HTR-8/SVneo (cell line): ENCODE measurements around the gene C1QB.
"Not testable (repeated sequence)": the region's sequence is repeated elsewhere in the genome, so short reads cannot be mapped to it uniquely, and the experiment has no call there.

Source experiments
- DNase-seq: peaks from one replicate; pipeline ENCODE4 v3.0.0; 2011; ENCODE audit warnings: low spot score, mixed read lengths; ENCODE audit not compliant: insufficient read length
- FAIRE-seq: peaks from 2 replicates; lab custom pipeline; 2011; peaks lifted over from hg19 to GRCh38; lab: Jason Lieb, UNC

C1QB gene

GRCh38 chr1:22689505-22689904 is 36.5 kb downstream of the C1QB start:
- DNase-seq (peak; percentile 88), FAIRE-seq (peak; percentile 83)

- no peak for DNase-seq
- FAIRE-seq, result no peak
These were observed 38.2 kb downstream of the C1QB start for GRCh38 chr1:22691031-22691753.

- DNase-seq (no peak), FAIRE-seq (no peak)
These were observed 41.1 kb downstream of the C1QB start for GRCh38 chr1:22694172-22694571.

- FAIRE-seq (no peak), DNase-seq (no peak)
These were observed 43.6 kb downstream of the C1QB start for GRCh38 chr1:22696610-22697009.

- no peak for DNase-seq
- no peak for FAIRE-seq
These were observed 44.9 kb downstream of the C1QB start for GRCh38 chr1:22697980-22698379.

- FAIRE-seq, result no peak
- DNase-seq, result no peak
These were observed 46.9 kb downstream of the C1QB start for GRCh38 chr1:22699681-22700520.

GRCh38 chr1:22702296-22703085 is 49.5 kb downstream of the C1QB start:
- no peak for FAIRE-seq
- no peak for DNase-seq

GRCh38 chr1:22704440-22705067 is 51.5 kb downstream of the C1QB start:
- FAIRE-seq (no peak), DNase-seq (peak; percentile 85)

- FAIRE-seq, result no peak
- DNase-seq, result no peak
These were observed 52.5 kb downstream of the C1QB start for GRCh38 chr1:22705586-22705985.

- not testable (repeated sequence) for FAIRE-seq, DNase-seq
These were observed 53.1 kb downstream of the C1QB start for GRCh38 chr1:22706100-22706499.

GRCh38 chr1:22708777-22709176 is 55.7 kb downstream of the C1QB start:
- FAIRE-seq (no peak), DNase-seq (no peak)

GRCh38 chr1:22709227-22709626 is 56.2 kb downstream of the C1QB start:
- no peak for DNase-seq
- no peak for FAIRE-seq

- FAIRE-seq, result no peak
- DNase-seq, result peak; percentile 65
These were observed 57.1 kb downstream of the C1QB start for GRCh38 chr1:22709891-22710700.

- FAIRE-seq, result no peak
- peak; percentile 52 for DNase-seq
These were observed 57.6 kb downstream of the C1QB start, which contains the start of gene EPHB2 for GRCh38 chr1:22710701-22711049. Gene EPHB2 (plus strand): TSS chr1:22710839. CDS start chr1:22710983, 144 bp downstream.

- FAIRE-seq (no peak), DNase-seq (peak; percentile 20)
These were observed 58.0 kb downstream of the C1QB start for GRCh38 chr1:22711071-22711470.
